ENCODE data around the gene POU2AF2. TPM values are rescaled to one million over a fixed set of nuclear protein-coding genes. Genes with fewer than 3 reads are reported as not detected.

Gene POU2AF2
- total RNA-seq, 4 donors from 2014 or later: 1.9 to 4.4 TPM; not detected in 2

DNA sequence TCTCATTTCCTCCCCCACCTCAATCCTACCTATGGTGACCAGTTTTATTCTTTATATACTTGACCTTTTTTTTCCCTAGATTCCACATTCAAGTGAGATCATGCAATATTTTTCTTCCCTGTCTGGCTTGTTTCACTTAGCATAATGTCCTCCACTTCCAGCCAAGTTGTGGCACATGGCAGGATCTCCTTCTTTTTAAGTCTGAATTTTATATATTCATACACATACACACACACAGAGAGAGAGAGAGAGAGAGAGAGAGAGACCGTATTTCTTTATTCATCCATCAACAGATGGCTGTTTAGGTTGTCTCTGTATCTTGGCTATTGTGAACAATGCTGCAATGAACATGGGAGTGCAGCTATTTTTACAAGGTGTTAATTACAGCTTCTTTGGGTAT lies 1.4 kb downstream of the POU2AF2 start:
- Histone ChIP-seq H3K9me3 (no peaks in the 10 kb centered on the region), H3K27me3 (peaks cover 10% of the 10 kb centered on the region), H3K27ac (no peak overlapping the region), H3K36me3 (no peaks in the 10 kb centered on the region), H3K4me1 (no peaks in the 10 kb centered on the region), H3K4me3 (no peak overlapping the region)
- TF ChIP-seq, protein P1, sequence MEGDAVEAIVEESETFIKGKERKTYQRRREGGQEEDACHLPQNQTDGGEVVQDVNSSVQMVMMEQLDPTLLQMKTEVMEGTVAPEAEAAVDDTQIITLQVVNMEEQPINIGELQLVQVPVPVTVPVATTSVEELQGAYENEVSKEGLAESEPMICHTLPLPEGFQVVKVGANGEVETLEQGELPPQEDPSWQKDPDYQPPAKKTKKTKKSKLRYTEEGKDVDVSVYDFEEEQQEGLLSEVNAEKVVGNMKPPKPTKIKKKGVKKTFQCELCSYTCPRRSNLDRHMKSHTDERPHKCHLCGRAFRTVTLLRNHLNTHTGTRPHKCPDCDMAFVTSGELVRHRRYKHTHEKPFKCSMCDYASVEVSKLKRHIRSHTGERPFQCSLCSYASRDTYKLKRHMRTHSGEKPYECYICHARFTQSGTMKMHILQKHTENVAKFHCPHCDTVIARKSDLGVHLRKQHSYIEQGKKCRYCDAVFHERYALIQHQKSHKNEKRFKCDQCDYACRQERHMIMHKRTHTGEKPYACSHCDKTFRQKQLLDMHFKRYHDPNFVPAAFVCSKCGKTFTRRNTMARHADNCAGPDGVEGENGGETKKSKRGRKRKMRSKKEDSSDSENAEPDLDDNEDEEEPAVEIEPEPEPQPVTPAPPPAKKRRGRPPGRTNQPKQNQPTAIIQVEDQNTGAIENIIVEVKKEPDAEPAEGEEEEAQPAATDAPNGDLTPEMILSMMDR (IDR thresholded peaks at IDR 0.05): no peak
- no peak for TF ChIP-seq POLR2AphosphoS5 (IDR thresholded peaks at IDR 0.05)
- TF ChIP-seq EP300 (IDR thresholded peaks at IDR 0.05; ENCODE audit: low read depth): no peak
- no peak for TF ChIP-seq POLR2A (IDR thresholded peaks at IDR 0.05)
- intact Hi-C loops (cut with DNase I; ENCODE audit: low total_unique reads) (no loop called here), in situ Hi-C loops (cut with MboI; ENCODE audit: low pct_ligation_motif_present in 1 of 4, low pct_unique_long_range_greater_than_20kb in 1 of 4, low sequenced_read_pairs in 3 of 4) (loop anchor here (25.0 kb wide), 3 partner anchors 785 to 1060 kb away; partner anchors contain the start of gene FDX1 (in 1 of the 4))
- no peak for DNase-seq
- WGBS, 2 donors (ENCODE audit: low coverage in 1 of 2): 78% methylated on average over 1 of the region's 1 CpG

DNA sequence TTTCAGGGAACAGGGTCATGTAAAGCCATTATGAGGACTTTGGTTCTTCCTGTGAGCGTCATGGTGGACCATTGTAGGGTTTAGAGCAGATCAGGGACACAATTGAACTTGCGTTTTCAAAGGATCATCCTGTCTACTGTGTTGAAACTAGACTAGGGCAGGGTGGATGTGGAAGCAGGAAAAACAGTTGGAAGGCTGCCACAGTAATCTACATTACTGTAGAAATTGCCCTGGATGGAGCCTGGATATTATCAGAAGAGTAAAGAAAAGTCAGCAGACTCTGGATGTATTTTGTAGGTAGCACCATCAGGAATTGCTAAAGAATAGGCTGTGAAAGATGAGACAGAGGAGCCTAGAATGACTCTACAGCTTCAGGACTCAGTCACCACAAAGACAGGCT lies 5.4 kb downstream of the POU2AF2 start:
- no peak for TF ChIP-seq POLR2AphosphoS5 (IDR thresholded peaks at IDR 0.05)
- TF ChIP-seq EP300 (IDR thresholded peaks at IDR 0.05; ENCODE audit: low read depth): no peak
- TF ChIP-seq POLR2A (IDR thresholded peaks at IDR 0.05): no peak
- TF ChIP-seq, protein P1 (IDR thresholded peaks at IDR 0.05): no peak
- in situ Hi-C loops (cut with MboI; ENCODE audit: low pct_ligation_motif_present in 1 of 4, low pct_unique_long_range_greater_than_20kb in 1 of 4, low sequenced_read_pairs in 3 of 4) (no loop called here), intact Hi-C loops (cut with DNase I; ENCODE audit: low total_unique reads) (no loop called here)
- no peak for DNase-seq
- H3K27ac ChIP-seq: no peak overlapping the region
- no peaks in the 10 kb centered on the region for H3K4me1 ChIP-seq
- whole genome bisulfite sequencing, 2 donors (ENCODE audit: low coverage in 1 of 2): 33 to 46% methylated on average over 1 to 2 of the region's 2 CpGs
- H3K9me3 ChIP-seq: no peaks in the 10 kb centered on the region
- no peak overlapping the region for H3K4me3 ChIP-seq
- H3K27me3 ChIP-seq: peaks cover 10% of the 10 kb centered on the region
- no peaks in the 10 kb centered on the region for H3K36me3 ChIP-seq

GRCh38 chr11:111253131-111253530 lies 7.6 kb downstream of the POU2AF2 start:
- H3K27me3 ChIP-seq: peaks cover 10% of the 10 kb centered on the region
- in situ Hi-C loops (cut with MboI; ENCODE audit: low pct_ligation_motif_present in 1 of 4, low pct_unique_long_range_greater_than_20kb in 1 of 4, low sequenced_read_pairs in 3 of 4): no loop called here
- intact Hi-C loops (cut with DNase I; ENCODE audit: low total_unique reads): no loop called here
- 75 to 80% methylated on average over 1 of the region's 1 CpG for WGBS, 2 donors (ENCODE audit: low coverage in 1 of 2)
- no peak overlapping the region for H3K27ac ChIP-seq
- no peak overlapping the region for H3K4me3 ChIP-seq
- no peaks in the 10 kb centered on the region for H3K9me3 ChIP-seq
- H3K4me1 ChIP-seq: no peaks in the 10 kb centered on the region
- TF ChIP-seq POLR2A (IDR thresholded peaks at IDR 0.05): no peak
- no peak for TF ChIP-seq EP300 (IDR thresholded peaks at IDR 0.05; ENCODE audit: low read depth)
- TF ChIP-seq, protein P1 (IDR thresholded peaks at IDR 0.05): no peak
- TF ChIP-seq POLR2AphosphoS5 (IDR thresholded peaks at IDR 0.05): no peak
- DNase-seq: no peak
- no peaks in the 10 kb centered on the region for H3K36me3 ChIP-seq

- no peak overlapping the region for H3K27ac ChIP-seq
- no peak for DNase-seq
- WGBS, 2 donors (ENCODE audit: low coverage in 1 of 2): 83% methylated on average over 5 of the region's 5 CpGs; no CpG with 5 or more reads in 1 of the 2 donors
- intact Hi-C loops (cut with DNase I; ENCODE audit: low total_unique reads): no loop called here
- H3K4me3 ChIP-seq: no peak overlapping the region
- no peak for TF ChIP-seq EP300 (IDR thresholded peaks at IDR 0.05; ENCODE audit: low read depth)
- H3K4me1 ChIP-seq: no peaks in the 10 kb centered on the region
- H3K27me3 ChIP-seq: peaks cover 10% of the 10 kb centered on the region
- in situ Hi-C loops (cut with MboI; ENCODE audit: low pct_ligation_motif_present in 1 of 4, low pct_unique_long_range_greater_than_20kb in 1 of 4, low sequenced_read_pairs in 3 of 4): no loop called here
- H3K9me3 ChIP-seq: no peaks in the 10 kb centered on the region
- no peaks in the 10 kb centered on the region for H3K36me3 ChIP-seq
Observed at GRCh38 chr11:111253630-111254029, 8.1 kb downstream of the POU2AF2 start.

DNA sequence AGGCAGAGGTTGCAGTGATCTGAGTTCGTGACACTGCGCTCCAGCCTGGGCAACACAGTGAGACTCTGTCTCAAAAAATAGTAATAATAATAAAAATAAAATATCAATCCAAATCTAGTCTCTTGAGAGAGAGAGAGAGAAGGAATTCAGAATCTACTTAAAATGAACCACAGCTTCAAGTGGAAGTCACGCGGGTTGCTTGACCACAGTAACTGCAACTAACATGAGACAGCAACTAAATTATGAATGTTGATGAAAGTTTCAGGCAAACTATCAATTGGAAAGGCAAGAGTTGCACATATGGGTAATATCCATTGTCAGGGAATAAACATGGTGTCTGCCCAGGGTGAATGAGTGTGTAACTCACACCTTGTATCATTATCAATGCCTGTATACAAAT lies 12.5 kb downstream of the POU2AF2 start:
- 58 to 91% methylated on average over 2 to 4 of the region's 4 CpGs for WGBS, 2 donors (ENCODE audit: low coverage in 1 of 2)
- H3K27me3 ChIP-seq: no peaks in the 10 kb centered on the region
- TF ChIP-seq POLR2A (IDR thresholded peaks at IDR 0.05) (no peak), EP300 (IDR thresholded peaks at IDR 0.05; ENCODE audit: low read depth) (no peak), POLR2AphosphoS5 (IDR thresholded peaks at IDR 0.05) (no peak)
- TF ChIP-seq, protein P1 (IDR thresholded peaks at IDR 0.05): no peak
- no peaks in the 10 kb centered on the region for H3K9me3 ChIP-seq
- no peaks in the 10 kb centered on the region for H3K4me1 ChIP-seq
- in situ Hi-C loops (cut with MboI; ENCODE audit: low pct_ligation_motif_present in 1 of 4, low pct_unique_long_range_greater_than_20kb in 1 of 4, low sequenced_read_pairs in 3 of 4) (no loop called here), intact Hi-C loops (cut with DNase I; ENCODE audit: low total_unique reads) (no loop called here)
- H3K4me3 ChIP-seq: no peak overlapping the region
- no peaks in the 10 kb centered on the region for H3K36me3 ChIP-seq
- H3K27ac ChIP-seq: no peak overlapping the region
- DNase-seq: no peak

All from transverse colon (tissue), 4 donors.